GM10847 (cell line): Measurements from ENCODE around the gene SNX9.

ENCODE experiments used
- POLR2A ChIP-seq: IDR thresholded peaks from 2 replicates; pipeline ENCODE4 v1.6.1; 2011; ENCODE audit not compliant: insufficient read length; ENCODE audit errors: extremely low read depth

The SNX9 gene

GRCh38 chr6:157993076-157993475 is 170.0 kb downstream of the SNX9 start:
- TF ChIP-seq POLR2A = no peak

- no peak for TF ChIP-seq POLR2A
These were observed 171.2 kb downstream of the SNX9 start for GRCh38 chr6:157994125-157994795.
